Stimulated activated CD8-positive, alpha-beta memory T cell treated with anti-CD3 and anti-CD28 coated beads, Interleukin-15, amount 100 ng/mL, for 1 hour (primary cell): Measurements from ENCODE around the gene PIK3C2G.
"Not testable (repeated sequence)": the region's sequence is repeated elsewhere in the genome, so short reads cannot be mapped to it uniquely, and the experiment has no call there.

Experiments used
- DNase-seq: peaks from one replicate; pipeline ENCODE4 v3.0.0-alpha.2; 2020; ENCODE audit warnings: low read depth

The PIK3C2G gene

GRCh38 chr12:18646286-18646890 is 385.1 kb downstream of the PIK3C2G start:
- DNase-seq, result no peak

DNA sequence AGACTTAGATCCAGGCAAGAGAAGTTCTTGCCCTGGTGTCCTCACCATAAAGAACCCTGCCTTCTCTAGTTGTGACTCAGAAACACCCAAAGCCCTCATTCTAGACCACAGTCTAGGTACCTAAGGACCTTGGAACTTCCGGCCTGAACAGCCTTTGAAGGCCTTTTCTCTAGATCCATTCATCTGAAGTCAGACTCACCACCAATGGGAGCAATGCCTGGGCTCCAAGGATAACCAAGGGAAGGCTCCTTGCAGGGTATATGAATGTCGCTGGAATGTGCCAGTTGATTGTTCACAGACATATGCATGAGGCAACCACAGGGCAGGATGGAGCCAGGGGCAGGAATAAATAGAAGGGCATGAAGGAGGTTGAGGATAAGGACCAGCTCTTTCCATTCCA is 390.2 kb downstream of the PIK3C2G start:
- DNase-seq, result no peak

- no peak for DNase-seq
Measured at GRCh38 chr12:18652596-18652995, 391.3 kb downstream of the PIK3C2G start.

GRCh38 chr12:18653465-18653864 is 392.1 kb downstream of the PIK3C2G start:
- no peak for DNase-seq

DNA sequence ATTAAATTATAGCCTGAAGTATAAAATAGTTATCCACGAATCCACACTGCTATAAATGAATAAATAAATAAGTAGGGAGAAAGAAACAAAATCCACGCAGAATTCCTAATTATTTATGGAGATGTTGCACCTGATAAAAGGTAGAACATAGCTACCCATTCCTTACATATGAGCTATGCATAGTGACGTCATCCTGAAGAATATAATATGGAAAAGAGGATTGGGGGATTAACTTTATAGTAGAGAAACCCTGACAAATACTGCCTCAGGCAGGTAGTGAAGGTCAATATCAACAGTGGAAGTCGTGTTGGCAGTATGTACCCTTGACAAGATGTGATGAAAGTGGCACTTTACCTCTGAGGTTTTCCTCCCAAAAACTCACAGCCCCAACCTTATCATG is 394.0 kb downstream of the PIK3C2G start:
- no peak for DNase-seq

DNA sequence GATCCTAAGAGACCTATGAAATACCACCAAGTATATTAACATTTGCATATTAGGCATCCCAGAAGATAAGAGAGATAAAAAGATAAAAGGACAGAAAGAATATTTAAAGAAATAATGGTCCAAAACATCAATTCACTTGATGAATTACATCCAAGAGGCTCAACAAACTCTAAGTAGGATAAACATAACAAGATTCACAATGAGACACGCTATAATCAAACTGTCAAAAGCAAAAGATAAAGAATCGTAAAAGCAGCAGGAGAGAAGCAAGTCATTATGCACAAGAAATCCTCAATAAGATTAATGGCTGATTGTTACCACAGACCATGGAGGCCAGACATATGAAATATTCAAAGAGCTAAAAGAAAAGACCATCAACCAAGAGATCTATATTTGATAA is 396.9 kb downstream of the PIK3C2G start:
- no peak for DNase-seq

- no peak for DNase-seq
Measured at GRCh38 chr12:18658829-18659228, 397.5 kb downstream of the PIK3C2G start.

DNA sequence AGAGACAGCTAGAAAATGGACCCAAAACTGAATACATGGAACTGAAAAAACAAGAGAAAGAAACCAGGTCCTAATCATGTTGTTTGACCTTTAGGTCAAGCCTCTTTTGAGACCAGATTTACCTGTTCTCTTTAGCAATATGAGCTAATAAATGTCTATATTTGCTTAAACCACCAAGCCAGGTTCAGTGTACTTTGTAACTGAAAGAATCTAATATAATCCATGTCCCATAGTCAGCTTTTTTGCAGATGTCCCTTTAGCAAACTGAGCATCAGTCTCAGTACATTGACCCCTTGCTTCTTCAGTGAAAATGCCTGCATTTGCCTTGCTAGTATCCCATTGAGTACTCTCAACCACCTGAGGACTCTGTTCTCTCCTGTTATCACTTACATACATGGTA is 414.8 kb downstream of the PIK3C2G start:
- no peak for DNase-seq

- no peak for DNase-seq
Measured at GRCh38 chr12:18676996-18677588, 415.8 kb downstream of the PIK3C2G start.

GRCh38 chr12:18681818-18682217 is 420.5 kb downstream of the PIK3C2G start:
- no peak for DNase-seq

- DNase-seq, result no peak
Measured at GRCh38 chr12:18683327-18684013, 422.2 kb downstream of the PIK3C2G start.

- DNase-seq, result no peak
Measured at GRCh38 chr12:18684430-18684829, 423.1 kb downstream of the PIK3C2G start.

- DNase-seq, result no peak
Measured at GRCh38 chr12:18689771-18690170, 428.5 kb downstream of the PIK3C2G start.

GRCh38 chr12:18690653-18691052 is 429.3 kb downstream of the PIK3C2G start:
- DNase-seq, result no peak

- DNase-seq, result not testable (repeated sequence)
Measured at GRCh38 chr12:18693986-18694385, 432.7 kb downstream of the PIK3C2G start.

- DNase-seq, result no peak
Measured at GRCh38 chr12:18696971-18697602, 435.8 kb downstream of the PIK3C2G start.
